ENCODE results near the gene MOXD1.
A peak's percentile ranks its signal among the peaks of the same experiment; 100 is the strongest.
"Not testable (repeated sequence)": the region's sequence is repeated elsewhere in the genome, so short reads cannot be mapped to it uniquely, and the experiment has no call there.

MOXD1 gene

DNA sequence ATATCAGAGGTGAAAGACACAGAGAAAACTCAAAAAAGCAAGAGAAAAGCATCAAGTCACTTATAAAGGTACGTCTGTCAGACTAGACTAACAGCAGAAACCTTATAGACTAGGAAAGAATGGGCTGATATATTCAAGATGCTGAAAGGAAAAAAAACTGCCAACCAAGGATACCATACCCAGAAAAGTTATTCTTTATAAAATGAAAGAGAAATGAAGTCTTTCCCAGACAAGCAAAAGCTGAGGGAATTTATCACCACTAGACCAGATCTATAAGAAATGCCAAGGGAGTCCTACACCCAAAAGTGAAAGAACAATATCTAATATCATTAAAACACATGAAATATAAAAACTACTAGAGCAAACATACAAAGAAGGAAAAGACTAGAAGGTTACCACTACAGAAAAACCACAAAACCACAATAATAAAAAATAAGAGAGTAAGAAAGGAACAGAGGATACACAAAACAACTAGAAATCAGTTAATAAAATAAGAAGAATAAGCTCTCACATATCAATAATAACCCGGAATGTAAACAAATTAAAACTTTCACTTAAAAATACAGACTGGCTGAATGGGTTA, 6.2 kb downstream of the MOXD1 start:
- no peak for DNase-seq

DNA sequence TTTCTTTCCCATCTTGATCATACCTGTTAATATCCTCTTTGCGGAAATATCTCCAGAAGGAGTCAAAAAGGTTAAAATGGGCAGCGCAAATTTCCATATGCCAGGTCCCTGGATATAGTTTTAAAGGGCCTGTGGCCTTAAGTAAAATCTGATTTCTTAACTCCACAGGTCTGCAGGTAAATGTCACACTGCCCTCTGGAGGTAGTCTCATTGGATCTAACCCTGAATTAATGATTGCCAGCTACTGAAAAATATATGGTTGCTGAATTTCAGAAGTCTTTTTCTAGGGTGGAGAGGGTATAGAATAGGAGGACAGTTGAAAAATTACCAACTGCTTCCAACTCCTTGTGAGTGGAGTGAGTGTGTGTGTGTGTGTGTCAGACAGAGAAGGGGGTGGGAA, 8.5 kb downstream of the MOXD1 start:
- no peak for DNase-seq

DNA sequence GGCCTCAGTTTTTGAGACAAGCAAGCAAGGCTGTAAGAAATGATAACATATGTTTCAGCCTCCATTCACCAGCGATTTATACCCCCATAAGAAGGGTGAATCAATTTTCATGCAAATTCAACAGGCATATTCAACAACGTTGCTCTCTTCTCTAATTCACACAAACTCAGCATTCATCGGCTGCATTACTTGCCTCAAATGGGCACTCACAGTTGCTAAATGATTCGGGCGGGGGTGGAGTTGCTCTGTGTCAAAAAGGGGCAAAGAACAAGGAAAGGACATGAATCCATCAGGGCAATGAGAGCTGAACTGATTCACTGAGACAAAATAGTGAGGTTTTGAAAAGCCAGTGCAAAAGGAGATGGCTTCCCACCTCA, 9.0 kb downstream of the MOXD1 start:
- DNase-seq, result no peak

DNA sequence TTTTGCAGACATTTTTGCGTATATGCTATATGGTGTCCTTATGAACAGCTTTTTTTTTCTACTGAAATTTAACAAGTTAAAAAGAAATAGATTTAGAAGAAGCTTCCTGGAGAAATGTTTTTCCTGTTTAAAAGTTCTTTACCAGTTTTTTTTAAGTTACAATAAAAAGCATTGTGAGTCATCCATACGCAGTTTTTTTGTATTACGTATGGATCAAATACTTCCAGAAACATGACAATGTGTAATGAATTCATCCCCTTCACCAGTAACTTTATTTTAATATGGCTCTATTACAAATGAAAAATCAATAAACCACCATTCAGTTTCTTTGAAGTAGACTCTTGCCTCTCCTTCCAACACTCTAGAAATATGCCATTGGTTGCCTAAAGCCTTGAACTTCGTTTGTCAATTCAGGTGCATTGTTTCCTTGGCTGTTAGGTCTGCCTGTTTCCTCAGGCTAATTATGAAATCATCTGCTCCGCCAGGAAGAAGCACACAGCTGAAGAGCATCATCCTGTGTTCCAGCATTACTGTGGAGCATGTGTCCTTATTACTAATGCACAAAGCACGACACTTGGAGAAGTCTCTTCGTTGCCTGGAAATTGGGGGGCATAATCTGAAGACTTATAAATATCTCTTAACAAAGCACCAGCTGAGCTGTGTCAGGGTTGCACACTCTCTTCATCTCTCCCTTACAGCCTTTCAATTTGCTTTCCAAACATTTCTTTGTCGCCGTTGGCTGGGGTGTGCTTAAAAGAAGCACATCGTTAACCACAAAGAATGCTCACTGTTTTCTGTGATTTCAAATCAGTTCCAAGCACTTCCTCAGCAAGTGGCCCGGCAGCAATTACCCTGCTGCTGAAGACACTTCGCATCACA, 9.6 kb downstream of the MOXD1 start:
- peak; percentile 91 for DNase-seq

DNA sequence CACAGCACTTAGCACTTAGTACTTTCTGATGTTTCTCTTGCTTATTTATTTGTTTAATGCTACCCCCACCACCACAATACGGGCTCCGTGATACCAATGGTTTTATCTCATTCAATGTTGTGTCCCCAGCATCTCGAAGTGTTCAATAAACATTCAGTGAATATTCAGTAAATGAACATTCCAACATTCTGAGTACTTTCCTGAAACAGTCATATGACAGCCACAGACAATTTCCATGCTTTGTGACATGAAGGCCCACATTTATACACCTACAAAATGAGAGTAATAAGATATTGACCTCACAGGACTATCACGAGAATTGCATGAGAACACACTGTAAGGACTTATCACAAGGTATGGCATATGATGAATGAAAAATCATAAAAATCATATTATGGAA, 10.8 kb downstream of the MOXD1 start:
- DNase-seq, result no peak

DNA sequence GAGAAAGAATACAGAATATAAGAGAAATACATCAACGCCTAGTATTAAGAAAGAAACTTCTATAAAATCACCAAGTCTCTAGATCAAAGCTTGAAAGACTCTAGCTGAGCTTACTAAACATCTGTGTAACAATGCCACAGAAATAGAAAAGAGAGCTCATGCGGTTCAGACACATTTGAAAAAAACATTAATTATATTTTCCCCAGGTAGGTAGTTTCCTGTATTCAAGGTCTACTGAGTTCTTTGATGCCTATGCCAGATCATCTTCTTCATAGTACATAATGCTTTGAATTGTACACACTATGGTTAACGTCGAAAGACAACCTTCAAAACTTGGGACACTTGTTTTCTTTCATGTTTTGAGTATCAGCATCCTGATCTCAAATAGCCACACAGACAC, 11.3 kb downstream of the MOXD1 start:
- DNase-seq, result no peak

DNA sequence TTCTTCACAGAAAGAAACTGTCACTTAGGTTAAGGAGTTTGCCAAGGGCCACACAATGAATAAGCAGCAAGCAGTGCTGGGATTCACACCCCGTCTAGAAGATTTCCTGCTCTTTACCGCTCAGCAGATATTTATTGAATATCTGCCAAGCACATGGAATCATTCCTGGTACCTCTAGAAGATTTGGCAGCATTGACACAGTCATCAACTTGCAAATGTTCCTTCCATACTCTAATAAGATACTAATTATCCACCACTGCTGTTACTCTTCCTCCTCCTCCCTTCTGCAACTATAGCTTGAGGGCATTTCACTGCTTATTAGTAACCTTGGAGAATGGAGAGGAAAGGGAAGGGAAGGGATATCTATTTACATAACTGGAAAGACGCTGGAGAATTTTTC, 13.0 kb downstream of the MOXD1 start:
- peak; percentile 40 for DNase-seq

DNA sequence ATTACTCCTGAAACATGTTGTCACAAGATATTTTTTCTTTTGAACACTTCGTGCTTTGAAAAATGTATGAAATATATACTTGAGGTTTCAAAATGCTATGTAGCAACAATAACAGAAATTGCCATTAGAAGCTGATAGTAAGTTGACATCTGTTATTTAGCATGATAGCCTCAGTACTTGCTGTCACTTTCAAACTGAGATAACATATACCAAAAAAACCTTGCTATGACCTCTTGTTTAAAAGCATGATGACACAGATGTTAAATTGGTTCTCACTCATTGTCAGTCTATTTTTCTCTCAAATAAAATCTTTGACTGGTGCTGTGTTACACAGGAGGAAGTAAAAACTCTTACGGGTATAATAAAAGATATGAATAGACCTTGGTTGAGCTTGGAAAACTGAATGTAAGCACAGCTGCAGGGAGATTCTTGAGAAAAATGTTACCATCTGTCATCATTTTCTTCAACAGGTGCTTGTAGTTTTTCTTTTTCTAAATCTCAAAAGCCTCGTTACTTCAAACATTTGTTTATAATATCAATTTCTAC, 18.6 kb downstream of the MOXD1 start:
- no peak for DNase-seq

DNA sequence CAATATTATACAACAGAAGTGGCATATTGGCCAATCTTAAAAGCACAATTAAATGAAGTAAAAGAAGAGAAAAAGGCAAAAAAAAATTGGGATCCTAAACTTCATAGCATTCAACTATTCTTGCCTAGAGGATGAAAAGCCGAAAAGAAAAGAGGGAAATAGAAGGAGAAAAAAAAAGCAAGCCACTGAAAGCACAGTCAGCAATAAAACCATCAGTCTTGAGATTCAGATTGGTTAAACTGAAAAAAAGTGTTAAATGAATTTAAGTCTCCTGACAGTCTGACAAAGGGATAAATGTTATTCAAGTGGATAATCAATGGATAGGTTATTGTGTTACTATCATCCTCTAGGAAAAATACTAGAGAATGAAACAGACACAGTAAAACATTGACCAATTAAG, 19.9 kb downstream of the MOXD1 start:
- DNase-seq, result no peak

DNA sequence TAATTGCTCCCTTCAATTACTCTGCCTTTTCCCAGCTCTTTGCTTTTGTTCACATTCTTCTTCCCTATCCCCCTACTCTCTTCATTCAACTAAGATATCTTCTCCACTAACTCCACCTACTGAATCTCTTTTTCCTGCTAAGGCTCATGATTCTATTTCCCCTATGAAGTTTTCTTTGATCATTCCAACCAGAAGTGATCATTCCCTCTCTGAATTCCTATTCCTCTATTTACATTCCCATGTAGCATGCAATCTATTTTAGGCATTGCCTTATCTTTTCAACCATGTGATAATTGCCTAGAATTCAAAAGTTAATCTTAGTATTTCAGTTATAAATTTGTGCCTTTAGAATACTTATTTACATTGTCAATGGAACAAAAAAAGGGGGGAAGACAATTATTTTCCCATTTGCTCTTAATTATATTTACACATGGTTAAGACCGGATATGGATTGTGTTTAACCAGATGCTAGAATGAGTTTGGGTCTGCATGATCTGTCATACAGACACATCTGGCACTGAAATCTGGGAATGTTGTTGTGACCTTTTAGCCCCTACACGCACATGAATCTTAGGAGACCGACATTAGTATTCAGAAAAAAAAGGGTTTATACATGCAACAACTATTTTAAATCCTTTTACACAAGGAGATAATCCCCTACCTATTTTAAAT, 20.8 kb downstream of the MOXD1 start:
- peak; percentile 31 for DNase-seq

DNA sequence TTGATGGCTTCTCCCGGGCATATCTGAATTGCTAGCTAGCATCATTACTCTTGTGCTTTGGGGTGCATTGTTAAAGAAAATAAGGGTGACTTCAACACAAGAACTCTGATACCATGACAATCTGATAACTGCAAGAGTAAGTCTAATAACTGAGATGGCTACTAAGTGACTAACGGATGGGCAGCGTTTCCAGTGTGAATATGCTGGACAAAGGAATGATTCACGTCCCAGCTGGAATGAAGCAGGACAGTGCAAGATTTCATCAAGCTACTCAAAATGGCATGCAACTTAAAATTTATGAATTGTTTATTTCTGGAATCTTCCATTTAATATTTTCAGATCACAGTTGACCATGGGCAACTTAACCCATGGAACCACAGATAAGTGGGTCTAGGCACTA, 31.7 kb downstream of the MOXD1 start:
- peak; percentile 46 for DNase-seq

DNA sequence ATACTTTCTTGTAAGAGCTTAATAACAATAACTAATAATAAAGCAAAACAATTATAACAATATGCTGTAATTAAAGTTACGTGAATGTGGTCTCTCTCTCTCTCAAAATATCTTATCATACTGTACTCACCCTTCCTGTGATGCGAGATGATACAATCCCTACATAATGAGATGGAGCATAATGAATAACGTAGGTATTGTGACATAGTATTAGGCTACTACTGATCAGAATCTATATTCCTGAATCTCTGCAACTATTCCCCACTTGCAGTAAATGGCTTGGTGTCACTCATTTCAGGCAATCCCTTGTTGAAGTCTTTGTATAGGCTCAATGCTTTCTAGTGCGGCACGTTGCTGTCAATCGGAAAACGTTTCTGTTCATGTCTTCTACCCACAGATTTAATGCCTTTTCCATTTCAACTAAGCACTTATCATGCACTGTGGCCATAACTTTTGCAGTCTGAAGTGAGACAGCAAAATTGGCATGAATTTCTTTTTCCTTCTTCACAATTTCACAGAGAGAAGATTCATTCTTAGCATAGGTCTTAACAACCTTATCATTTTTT, 32.3 kb downstream of the MOXD1 start:
- DNase-seq, result no peak

DNA sequence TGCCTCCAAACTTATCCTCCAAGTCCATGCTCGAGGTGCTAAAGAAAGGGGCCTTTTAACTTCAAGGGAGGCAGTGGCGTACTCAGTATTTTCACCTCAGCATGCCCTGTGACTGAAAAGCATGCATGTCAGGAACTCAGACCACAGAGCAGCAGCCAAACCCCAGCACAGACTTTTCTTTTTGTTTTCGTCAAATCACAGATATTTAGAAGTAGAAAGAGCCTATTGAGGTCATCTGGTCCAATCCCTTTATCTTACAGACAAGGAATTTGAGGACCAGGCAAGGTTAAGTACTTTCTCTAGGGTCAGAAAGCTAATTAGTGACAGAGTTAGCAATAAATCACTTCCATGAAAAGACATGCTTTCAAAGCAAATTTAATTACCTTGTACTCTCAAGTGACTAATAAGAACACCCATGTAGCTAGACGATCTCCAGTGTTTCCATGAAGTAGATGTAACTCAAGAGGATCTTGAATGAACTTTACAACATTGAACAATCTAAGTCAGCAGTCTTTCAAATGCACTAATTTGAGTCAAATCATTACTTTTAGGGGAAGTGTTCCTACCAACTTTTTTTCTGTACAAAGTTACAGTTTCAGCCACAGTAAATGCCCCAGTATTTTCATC, 35.9 kb downstream of the MOXD1 start:
- peak; percentile 45 for DNase-seq

DNA sequence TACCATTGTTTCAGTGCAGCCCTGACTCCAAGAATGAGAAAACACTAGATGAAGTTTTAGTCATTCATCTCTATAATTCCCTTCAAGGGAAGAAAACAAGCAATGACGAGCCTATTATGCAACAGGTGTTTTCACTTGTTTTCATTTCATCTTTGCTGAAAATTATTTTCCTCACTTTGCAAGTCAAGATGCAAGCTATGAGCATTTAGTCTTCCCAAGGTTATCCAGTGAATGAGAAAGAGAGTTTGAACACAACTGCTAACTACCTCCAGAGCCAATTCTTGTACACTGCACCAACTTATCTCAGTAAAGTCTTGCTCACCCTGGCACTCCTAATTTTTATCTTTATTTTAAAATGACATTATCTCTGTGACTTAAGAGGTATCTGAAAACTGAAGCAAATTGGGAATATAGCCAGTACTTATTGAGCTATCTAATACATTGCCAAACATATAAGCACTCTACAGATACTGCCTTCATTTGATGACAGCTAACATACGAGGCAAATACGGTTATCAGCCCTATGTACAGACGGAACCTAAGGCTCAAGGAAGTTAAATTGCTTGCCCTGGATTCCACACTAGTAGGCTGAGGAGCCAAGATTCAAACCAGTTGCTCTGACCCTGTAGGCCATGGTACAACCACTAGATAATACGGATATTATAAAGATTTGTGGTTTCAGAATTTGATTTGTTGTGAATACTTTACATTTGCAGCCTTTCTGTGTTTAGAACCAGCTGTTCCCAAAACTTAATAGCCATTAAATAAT, 36.8 kb downstream of the MOXD1 start:
- DNase-seq, result no peak

DNA sequence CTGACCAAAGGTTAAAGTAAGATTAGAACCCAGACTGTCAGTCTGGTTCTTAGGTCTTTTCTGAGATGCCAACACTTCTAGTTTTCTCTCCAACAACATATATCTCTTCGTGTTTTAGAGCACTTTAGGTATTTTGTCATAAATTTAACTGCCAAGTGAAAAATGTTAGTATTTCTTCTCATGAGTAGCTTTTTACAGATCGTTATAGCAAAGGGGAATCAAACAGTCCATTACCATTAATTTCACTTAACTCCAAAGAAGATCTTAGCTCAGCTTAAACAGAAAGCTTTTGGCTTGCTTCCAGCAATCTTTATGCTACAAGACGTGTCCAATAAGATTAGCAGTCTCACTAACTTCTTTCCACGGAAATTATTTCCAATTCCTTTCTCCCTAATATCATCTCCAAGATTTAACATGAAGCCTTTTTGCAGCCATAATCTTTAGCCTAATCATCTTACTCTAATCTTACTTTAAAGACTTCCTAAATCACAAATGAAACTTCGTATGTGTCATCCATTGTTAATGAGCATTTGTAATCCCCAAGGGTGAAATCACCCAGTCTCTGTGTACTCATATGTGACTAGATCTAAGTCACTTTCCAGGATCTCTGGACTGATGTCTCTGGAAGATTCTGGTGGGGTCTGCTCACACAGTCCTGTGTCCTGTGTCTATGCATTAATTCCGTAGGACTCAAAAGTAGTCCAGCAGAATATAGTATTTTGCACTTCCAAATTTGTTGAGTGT, 38.7 kb downstream of the MOXD1 start:
- peak; percentile 21 for DNase-seq

DNA sequence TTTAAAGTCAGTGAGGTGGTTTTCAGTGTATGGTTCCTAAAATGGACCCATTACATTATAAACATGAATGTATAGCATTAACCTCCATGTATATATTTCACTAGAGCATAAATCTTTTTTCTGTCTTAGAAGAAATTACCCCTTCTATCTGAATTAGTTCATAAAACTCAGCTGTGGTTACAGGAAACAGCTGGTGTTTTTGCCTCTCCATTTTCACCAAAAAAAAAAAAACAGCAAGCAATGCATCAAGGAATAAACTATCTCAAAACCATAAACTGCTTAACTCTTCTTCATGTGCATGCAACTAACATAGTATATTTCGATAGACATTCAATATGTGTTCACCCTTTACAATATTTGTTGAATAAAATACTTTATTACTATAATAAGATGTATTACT, 40.2 kb downstream of the MOXD1 start:
- DNase-seq, result no peak

DNA sequence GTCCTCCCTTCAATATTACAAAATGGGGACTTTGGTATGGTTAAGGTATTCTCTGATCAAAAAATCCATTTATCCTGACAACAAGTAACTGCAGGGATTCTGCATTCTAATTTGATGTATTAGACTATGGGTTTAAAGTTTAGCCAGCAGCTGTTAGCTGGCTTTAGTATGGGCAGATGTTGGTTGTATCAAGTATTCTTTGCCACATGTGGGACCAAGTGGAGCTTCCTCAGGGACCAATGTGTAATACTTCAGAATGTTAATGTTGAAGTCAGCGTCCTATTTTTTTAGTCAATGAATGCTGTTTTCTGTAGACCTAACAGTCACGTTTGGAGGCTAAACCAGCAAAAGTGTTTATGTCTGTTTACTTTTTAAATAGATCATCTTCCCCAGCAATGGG, 41.4 kb downstream of the MOXD1 start:
- DNase-seq, result no peak

DNA sequence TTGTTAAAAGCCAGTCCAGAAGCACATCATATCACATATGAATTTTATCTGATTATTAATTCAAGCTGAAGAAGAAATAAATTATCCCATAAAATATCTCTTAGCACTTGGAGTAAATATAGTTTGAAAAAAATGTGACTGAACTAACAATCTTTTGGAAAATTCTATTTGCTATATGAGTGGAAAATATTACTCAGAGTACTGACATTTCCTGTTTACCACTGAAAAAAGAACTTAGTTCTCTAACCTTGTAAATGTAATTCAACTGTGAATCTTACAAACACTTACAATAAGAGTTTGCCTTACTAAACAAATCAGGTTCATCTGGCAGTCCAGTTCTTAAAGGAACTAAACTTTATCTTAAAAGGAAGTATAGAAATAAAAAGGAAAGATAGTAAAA, 44.2 kb downstream of the MOXD1 start:
- peak; percentile 55 for DNase-seq

DNA sequence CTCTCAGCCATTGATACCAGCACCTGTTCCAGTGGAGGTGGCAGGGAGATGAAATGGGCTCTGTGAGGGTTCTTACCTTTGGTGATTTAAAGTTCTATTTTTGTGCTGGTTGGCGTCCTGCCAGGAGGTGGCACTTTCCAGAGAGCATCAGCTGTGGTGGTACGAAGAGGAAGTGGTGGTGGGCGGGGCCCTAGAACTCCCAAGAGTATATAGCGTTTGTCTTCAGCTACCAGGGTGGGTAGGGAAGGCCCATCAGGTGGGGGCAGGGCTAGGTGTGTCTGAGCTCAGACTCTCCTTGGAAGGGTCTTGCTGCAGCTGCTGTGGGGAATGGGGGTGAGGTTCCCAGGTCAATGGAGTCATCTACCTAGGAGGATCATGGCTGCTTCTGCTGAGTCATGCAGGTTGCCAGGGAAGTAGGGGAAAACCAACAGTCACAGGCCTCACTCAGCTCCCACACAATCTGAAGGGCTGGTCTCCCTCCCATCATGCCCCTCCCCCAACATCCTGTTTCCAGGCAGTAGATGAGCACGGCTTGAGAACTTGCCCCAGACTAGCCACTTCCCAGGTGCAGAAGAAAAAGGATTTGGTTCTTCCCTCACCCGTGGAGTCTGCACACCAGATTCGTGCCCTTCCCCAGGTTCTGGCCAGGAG, 46.6 kb downstream of the MOXD1 start:
- DNase-seq, result peak; percentile 28

DNA sequence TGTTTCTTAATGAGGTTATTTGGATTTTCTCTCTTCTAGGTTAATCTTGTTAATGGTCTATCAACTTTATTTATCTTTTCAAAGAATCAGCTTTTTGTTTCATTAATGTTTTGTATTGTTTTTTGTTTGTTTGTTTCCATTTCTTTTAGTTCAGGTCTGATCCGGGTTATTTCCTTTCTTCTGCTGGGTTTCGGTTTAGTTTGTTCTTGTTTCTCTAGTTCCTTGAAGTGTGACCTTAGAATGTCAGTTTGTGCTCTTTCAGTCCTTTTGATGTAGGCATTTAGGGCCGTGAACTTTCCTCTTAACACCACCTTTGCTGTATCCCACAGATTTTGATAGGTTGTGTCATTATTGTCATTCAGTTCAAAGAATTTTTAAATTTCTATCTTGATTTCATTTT, 49.3 kb downstream of the MOXD1 start:
- not testable (repeated sequence) for DNase-seq

DNA sequence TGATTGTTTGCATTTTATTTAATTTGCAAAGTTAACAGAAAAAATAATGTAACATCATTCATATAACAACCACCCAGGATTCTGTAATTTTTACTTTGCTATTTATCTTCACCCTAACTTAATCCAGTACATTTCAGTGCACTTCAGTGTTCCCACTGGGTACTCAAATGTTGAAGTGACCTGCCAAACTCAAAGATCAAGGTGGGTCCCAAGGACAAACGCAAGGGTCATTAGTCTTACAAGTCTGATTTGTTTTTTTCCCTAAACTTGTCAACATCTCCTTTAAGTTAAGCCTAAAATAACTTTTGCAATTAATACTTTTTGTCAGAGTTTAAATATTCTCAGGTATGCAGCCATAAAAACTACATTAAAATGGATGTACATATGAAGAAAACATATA, 53.0 kb downstream of the MOXD1 start:
- DNase-seq, result no peak
